ENCODE data around the gene YIF1B. TPM values are rescaled to one million over a fixed set of nuclear protein-coding genes. Genes with fewer than 3 reads are reported as not detected.
A peak's percentile ranks its signal among the peaks of the same experiment; 100 is the strongest.

YIF1B gene
- total RNA-seq, 1 donor from 2014 or later: 29.6 TPM

DNA sequence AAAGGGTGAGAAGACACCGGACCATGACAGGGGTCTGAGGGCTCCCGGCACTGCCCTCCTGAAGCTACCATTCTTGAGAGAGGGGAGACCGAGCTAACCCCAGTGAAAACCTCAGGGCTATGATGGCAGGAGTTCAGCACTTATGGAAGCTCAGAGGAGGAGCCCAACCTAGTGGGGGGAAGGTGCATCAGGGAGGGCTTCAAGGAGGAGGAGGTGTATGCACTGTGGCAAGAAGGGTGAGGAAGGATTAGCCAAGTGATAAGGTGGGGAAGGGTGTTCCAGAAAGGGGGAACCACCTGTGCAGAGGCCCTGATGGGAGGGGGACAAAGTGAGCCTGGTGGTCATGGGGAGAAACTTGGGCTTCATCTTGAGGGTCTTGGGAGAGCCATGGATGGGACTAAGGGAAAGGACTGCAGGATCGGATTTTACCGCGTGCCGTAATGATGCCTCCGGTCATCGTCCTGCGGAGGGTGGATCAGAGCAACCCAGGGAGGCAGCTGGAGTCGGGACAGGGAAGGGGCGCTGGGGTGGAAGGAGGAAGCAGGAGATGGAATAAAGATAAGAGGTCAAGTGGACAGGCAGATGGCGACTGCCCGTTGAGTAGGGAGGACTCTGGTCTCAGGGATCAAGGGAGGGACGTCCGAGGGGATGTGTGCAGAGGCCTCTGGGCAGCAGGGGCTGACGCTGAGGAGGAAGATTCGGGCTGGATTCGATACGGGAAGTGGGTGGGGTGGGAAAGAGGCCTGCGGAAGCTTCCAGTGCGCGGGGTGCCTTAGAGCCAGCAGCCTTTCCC is 45.3 kb upstream of the YIF1B start:
- Mint-ChIP-seq H3K27me3 (peaks cover 48% of the 10 kb centered on the region), H3K4me1 (ENCODE audit: low read depth) (no peaks in the 10 kb centered on the region), H3K4me3 (ENCODE audit: low read depth) (peak overlapping the region; percentile 83), H3K9me3 (ENCODE audit: low read depth) (no peaks in the 10 kb centered on the region), H3K36me3 (ENCODE audit: insufficient read depth) (no peaks in the 10 kb centered on the region), H3K27ac (peak overlapping the region; percentile 29)
- no peak for DNase-seq (ENCODE audit: low spot score, unreplicated experiment)
- no peak for TF ChIP-seq CTCF (IDR thresholded peaks at IDR 0.05; ENCODE audit: unreplicated experiment)

DNA sequence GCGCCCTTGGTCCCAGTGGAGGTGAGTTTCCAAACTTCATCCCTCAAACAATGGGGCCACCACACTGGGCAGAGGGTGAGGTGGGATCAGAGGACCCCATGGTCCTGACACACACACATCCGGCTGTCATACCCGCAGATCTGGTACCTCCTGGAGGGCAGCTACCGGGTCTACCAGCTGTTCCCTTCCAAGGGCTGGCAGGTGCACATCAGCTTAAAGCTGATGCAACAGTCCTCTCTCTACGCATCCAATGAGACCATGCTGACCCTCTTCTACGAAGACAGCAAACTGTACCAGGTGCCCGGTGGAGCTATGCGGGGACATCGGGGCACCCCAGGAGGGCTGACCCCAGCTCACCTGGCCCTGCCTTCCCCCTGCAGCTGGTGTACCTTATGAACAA is 44.6 kb upstream of the YIF1B start:
- no peak for DNase-seq (ENCODE audit: low spot score, unreplicated experiment)
- Mint-ChIP-seq H3K4me1 (ENCODE audit: low read depth) (no peaks in the 10 kb centered on the region), H3K27me3 (peaks cover 52% of the 10 kb centered on the region), H3K36me3 (ENCODE audit: insufficient read depth) (no peaks in the 10 kb centered on the region), H3K4me3 (ENCODE audit: low read depth) (peak overlapping the region; percentile 83), H3K9me3 (ENCODE audit: low read depth) (no peaks in the 10 kb centered on the region), H3K27ac (no peak overlapping the region)
- no peak for TF ChIP-seq CTCF (IDR thresholded peaks at IDR 0.05; ENCODE audit: unreplicated experiment)

DNA sequence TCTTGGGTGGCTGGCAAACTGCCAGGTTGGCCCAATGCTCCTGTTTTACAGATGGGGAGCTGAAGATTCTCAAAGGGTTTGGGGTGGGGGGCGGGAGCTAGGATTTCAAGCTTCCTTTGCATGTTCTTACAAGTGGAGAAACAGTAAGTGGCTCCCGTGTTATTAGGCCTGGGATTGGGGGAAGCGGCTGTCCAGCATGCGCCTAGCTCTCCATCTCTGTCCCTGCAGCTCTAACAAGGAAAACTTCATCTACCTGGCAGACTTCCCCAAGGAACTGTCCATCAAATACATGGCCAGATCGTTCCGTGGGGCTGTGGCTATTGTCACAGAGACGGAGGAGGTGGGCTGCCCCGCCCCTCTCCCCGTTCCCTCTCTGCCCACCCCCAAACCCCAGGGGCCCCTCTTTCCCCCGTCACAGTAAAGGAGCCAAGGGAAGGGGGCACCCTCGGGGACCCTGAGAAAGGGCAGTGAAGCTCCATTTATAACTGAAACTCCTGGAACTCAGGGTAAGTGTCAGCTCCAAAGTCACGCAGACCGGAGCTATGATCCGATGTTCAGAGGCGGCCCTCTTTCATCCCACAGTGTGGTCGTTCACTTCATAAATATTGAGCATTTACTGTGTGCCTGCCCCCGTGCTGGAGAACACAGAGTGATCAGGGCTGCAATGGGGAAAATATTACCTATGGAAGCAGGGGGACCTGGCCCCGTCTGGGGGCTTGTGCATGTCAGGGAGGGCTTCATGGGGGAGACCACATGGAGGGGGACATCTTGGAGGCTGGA is 43.7 kb upstream of the YIF1B start:
- Mint-ChIP-seq H3K27ac (no peak overlapping the region), H3K36me3 (ENCODE audit: insufficient read depth) (no peaks in the 10 kb centered on the region), H3K9me3 (ENCODE audit: low read depth) (no peaks in the 10 kb centered on the region), H3K4me3 (ENCODE audit: low read depth) (peak overlapping the region; percentile 48), H3K4me1 (ENCODE audit: low read depth) (no peaks in the 10 kb centered on the region), H3K27me3 (peaks cover 53% of the 10 kb centered on the region)
- no peak for DNase-seq (ENCODE audit: low spot score, unreplicated experiment)
- no peak for TF ChIP-seq CTCF (IDR thresholded peaks at IDR 0.05; ENCODE audit: unreplicated experiment)

DNA sequence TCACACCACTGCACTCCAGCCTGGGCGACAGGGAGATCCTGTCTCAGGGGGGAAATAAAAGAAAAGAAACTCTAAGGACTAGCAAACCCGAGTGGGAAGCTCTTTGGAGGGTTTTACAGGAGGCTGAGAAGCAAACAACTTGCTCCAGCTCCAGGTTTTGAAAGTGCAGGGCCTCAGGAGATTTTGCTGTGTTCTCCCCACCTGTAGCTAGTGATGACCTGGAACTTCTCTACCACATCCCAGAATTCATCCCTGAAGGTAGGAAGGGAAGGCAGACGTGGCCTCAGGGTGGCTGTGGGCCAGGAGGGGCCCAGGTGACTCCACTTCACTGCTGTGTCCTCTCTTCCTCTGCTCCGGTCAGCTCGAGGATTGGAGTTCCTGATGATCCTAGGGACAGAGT is 42.3 kb upstream of the YIF1B start:
- TF ChIP-seq CTCF (IDR thresholded peaks at IDR 0.05; ENCODE audit: unreplicated experiment): no peak
- H3K27me3 Mint-ChIP-seq: peaks cover 57% of the 10 kb centered on the region

More for the DNA sequence above, 42.3 kb upstream of the YIF1B start:
- Mint-ChIP-seq H3K4me3 (ENCODE audit: low read depth) (no peak overlapping the region), H3K4me1 (ENCODE audit: low read depth) (no peaks in the 10 kb centered on the region), H3K36me3 (ENCODE audit: insufficient read depth) (no peaks in the 10 kb centered on the region), H3K27ac (no peak overlapping the region), H3K9me3 (ENCODE audit: low read depth) (no peaks in the 10 kb centered on the region)
- DNase-seq (ENCODE audit: low spot score, unreplicated experiment): no peak
